Sigmoid colon (tissue), 7 donors: ENCODE data around the gene FUOM. TPM values are rescaled to one million over a fixed set of nuclear protein-coding genes. Genes with fewer than 3 reads are reported as not detected.

ENCODE experiments used
- DNase-seq: peaks from one replicate; pipeline ENCODE4 v3.0.0-alpha.2; 2019
- H3K27ac ChIP-seq, 4 donors: fragments of 200-600 bp; sonication (generic); one replicate each; pipeline ENCODE4 v1.5.1; 2016 to 2019; ENCODE audit warnings: mild to moderate bottlenecking in 1 of 4
- H3K27me3 ChIP-seq, 3 donors: fragments of 200-600 bp; sonication (generic); one replicate each; pipeline ENCODE4 v1.5.1; 2019; ENCODE audit warnings: mild to moderate bottlenecking in 1 of 3
- H3K36me3 ChIP-seq, 4 donors: fragments of 200-600 bp; sonication (generic); one replicate each; pipeline ENCODE4 v1.5.1; 2016 to 2019
- H3K4me1 ChIP-seq, 4 donors: fragments of 200-600 bp; sonication (generic); one replicate each; pipeline ENCODE4 v1.5.1; 2017 to 2019
- H3K4me3 ChIP-seq, 4 donors: fragments of 200-600 bp; sonication (generic); one replicate each; pipeline ENCODE4 v1.5.1; 2017 to 2019; ENCODE audit warnings: mild to moderate bottlenecking in 2 of 4, moderate library complexity in 1 of 4
- H3K9me3 ChIP-seq, 4 donors: fragments of 200-600 bp in 3 of 4; sonication (generic) in 3 of 4; one replicate each; pipeline versions ENCODE4 v1.5.1 to v1.6.1; 2013 to 2019
- EP300 ChIP-seq, 4 donors: sonication (generic); formaldehyde crosslinking; IDR thresholded peaks; one replicate each; pipeline ENCODE4 v1.6.1; 2017; ENCODE audit warnings: antibody characterized with exemption in 4 of 4
- POLR2A ChIP-seq, 2 donors: fragments of 450-650 bp; IDR thresholded peaks; one replicate each; pipeline ENCODE4 v1.6.1; 2016; ENCODE audit warnings: antibody characterized with exemption in 2 of 2, mild to moderate bottlenecking in 2 of 2, moderate library complexity in 2 of 2
- POLR2AphosphoS5 ChIP-seq, 4 donors: sonication (generic); formaldehyde crosslinking; IDR thresholded peaks; one replicate each; pipeline ENCODE4 v1.6.1; 2017; ENCODE audit warnings: antibody characterized with exemption in 4 of 4
- WGBS, 2 donors: extraction: QIAGEN DNeasy Blood & Tissue Kit; methylation state at CpG; one replicate each; pipeline ENCODE4 v1.1.7; 2013; 5-methylcytosine and 5-hydroxymethylcytosine counted together
- intact Hi-C: fragments of 100-400 bp; cut with DNase I; formaldehyde crosslinking; loops from one replicate; pipeline ENCODE4 v1.15.1; 2023
- polyA plus RNA-seq, 3 donors: library from polyadenylated mRNA; stranded (reverse); fragments of 200-250 nt; gene quantifications; one replicate each; pipeline ENCODE4 v1.2.3, GENCODE V29; 2013
- total RNA-seq, 4 donors: library from RNA; depleted of rRNA; stranded (reverse); fragments of >200 nt; gene quantifications; one replicate each; pipeline ENCODE4 v1.1.0, GENCODE V29; 2016
- TF ChIP-seq, protein P1 (sequence below), 4 experiments: fragments of 450-650 bp in 3 of 4; fragments of 200-600 bp in 1 of 4; IDR thresholded peaks; one replicate each; pipeline ENCODE4 v1.5.1; 2016 to 2019; ENCODE audit warnings: antibody characterized with exemption in 4 of 4, mild to moderate bottlenecking in 3 of 4, moderate library complexity in 2 of 4
- donor health status: healthy with polysubstance abuse.
- donor health status: Bipolar disorder and iron deficiency.
- donor health status: healthy.

FUOM gene
- total and polyA plus RNA-seq, 7 donors, result 8.0 to 98.0 (median 25.7) TPM

GRCh38 chr10:133334503-133335245, 23.1 kb downstream of the FUOM start:
- H3K27ac ChIP-seq, result no peak overlapping the region
- peaks cover 27 to 87% (median 70%) of the 10 kb centered on the region in 3 donors for H3K27me3 ChIP-seq
- H3K9me3 ChIP-seq, result no peaks in the 10 kb centered on the region
- peaks cover 0 to 29% (median 28%) of the 10 kb centered on the region in 4 donors for H3K4me1 ChIP-seq
- intact Hi-C loops, result no loop called here
- peak overlapping the region; percentile 10 to 45 (median 35) for H3K4me3 ChIP-seq
- TF ChIP-seq POLR2A (IDR thresholded peaks at IDR 0.05) (no peak), POLR2AphosphoS5 (IDR thresholded peaks at IDR 0.05) (no peak), EP300 (IDR thresholded peaks at IDR 0.05) (no peak)
- TF ChIP-seq, protein P1, sequence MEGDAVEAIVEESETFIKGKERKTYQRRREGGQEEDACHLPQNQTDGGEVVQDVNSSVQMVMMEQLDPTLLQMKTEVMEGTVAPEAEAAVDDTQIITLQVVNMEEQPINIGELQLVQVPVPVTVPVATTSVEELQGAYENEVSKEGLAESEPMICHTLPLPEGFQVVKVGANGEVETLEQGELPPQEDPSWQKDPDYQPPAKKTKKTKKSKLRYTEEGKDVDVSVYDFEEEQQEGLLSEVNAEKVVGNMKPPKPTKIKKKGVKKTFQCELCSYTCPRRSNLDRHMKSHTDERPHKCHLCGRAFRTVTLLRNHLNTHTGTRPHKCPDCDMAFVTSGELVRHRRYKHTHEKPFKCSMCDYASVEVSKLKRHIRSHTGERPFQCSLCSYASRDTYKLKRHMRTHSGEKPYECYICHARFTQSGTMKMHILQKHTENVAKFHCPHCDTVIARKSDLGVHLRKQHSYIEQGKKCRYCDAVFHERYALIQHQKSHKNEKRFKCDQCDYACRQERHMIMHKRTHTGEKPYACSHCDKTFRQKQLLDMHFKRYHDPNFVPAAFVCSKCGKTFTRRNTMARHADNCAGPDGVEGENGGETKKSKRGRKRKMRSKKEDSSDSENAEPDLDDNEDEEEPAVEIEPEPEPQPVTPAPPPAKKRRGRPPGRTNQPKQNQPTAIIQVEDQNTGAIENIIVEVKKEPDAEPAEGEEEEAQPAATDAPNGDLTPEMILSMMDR (IDR thresholded peaks at IDR 0.05), result no peak
- DNase-seq, result no peak
- 18 to 19% methylated on average over 51 of the region's 51 CpGs for WGBS, 2 donors
- no peaks in the 10 kb centered on the region for H3K36me3 ChIP-seq

DNA sequence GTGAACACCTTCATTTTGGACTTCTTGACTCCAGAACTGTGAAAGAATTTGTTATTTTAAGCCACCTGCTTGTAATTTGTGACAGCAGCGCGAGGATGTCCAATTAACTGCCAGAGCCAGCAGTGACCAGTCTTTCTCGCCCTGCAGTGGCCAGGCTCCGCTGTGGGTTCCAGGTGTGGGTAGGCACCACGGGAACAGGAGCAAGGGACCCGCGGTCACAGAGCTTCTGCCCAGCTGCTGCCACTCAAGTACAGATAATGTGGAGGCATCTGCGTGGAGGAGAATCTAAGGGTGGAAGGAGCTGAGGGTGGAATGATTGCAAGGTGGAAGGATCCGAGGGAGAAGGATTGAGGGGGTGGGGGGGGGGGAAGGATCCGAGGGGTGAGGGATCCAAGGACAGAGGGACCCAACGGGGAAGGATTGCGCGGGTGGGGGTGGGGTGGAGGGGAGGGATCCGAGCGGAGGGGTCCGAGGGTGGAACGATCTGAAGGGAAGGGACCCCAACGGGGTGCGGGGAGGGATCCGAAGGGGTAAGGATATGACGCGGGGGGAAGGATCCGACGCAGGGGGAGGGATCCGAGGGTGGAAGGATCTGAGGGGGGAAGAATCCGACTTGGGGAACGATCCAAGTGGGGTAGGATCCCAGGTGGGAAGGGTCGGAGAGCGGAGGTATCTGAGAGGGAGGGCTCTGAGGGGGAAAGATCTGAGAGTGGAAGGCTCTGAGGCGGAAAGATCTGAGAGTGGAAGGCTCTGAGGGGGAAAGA, 24.7 kb downstream of the FUOM start:
- Histone ChIP-seq H3K9me3 (no peaks in the 10 kb centered on the region), H3K27me3 (peaks cover 38 to 87% (median 71%) of the 10 kb centered on the region in 3 donors), H3K4me1 (peaks cover 0 to 34% (median 32%) of the 10 kb centered on the region in 4 donors), H3K27ac (no peak overlapping the region), H3K4me3 (no peak overlapping the region), H3K36me3 (no peaks in the 10 kb centered on the region)
- WGBS, 2 donors, result 81 to 82% methylated on average over 30 of the region's 30 CpGs
- no peak for TF ChIP-seq EP300 (IDR thresholded peaks at IDR 0.05)
- TF ChIP-seq POLR2A (IDR thresholded peaks at IDR 0.05), result no peak
- TF ChIP-seq POLR2AphosphoS5 (IDR thresholded peaks at IDR 0.05), result no peak
- TF ChIP-seq, protein P1 (IDR thresholded peaks at IDR 0.05), result no peak
- DNase-seq, result peak; percentile 30
- intact Hi-C loops, result no loop called here

DNA sequence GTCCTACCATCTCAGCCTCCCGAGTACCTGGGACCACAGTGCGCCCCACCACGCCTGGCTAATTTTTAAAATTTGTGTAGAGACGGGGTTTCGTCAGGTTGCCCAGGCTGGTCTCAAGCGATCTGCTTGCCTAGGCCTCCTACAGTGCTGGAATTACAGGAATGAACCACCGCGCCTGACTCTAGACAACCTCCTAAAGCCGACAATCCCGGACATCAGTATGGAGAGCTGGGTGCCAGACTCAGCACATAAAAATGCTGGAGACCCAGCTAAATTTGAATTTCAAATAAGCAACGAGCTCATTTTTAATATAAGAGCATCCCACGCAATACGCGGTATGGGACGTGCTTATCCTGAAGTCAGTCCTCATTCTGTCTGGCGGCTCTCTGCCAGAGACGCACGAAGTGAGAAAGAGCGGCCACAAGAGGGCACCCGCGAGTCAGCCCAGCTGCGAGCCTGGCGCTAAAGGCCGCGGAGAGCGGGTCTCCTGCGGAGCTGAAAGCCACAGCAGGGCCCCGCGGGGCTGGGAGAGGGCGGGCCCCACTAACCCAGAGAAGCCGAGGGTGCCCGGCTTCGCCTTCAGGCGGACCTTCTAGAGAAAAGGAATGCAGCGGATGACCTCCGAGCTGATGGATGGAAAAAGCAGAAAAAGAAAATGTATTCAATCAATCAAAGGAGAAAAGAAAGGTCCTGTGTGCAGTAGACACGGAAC, 28.2 kb downstream of the FUOM start:
- H3K36me3 ChIP-seq, result no peaks in the 10 kb centered on the region
- peak; percentile 88 for DNase-seq
- peak overlapping the region in 3 of 4 donors; percentile 21 to 31 (median 25) for H3K4me3 ChIP-seq
- no peaks in the 10 kb centered on the region for H3K9me3 ChIP-seq
- peaks cover 43 to 87% (median 71%) of the 10 kb centered on the region in 3 donors for H3K27me3 ChIP-seq
- intact Hi-C loops, result loop anchor here (1.0 to 5.0 kb wide), 2 partner anchors 63 to 191 kb away; partner anchors contain the start of gene MTG1
- H3K27ac ChIP-seq, result no peak overlapping the region
- peak in 1 of 4 donors; percentile 25 for TF ChIP-seq POLR2AphosphoS5 (IDR thresholded peaks at IDR 0.05)
- TF ChIP-seq, protein P1 (IDR thresholded peaks at IDR 0.05), result peak; percentile 64 to 96 (median 76)
- TF ChIP-seq POLR2A (IDR thresholded peaks at IDR 0.05), result no peak
- 8 to 10% methylated on average over 37 of the region's 37 CpGs for WGBS, 2 donors
- H3K4me1 ChIP-seq, result peaks cover 0 to 28% (median 25%) of the 10 kb centered on the region in 4 donors

DNA sequence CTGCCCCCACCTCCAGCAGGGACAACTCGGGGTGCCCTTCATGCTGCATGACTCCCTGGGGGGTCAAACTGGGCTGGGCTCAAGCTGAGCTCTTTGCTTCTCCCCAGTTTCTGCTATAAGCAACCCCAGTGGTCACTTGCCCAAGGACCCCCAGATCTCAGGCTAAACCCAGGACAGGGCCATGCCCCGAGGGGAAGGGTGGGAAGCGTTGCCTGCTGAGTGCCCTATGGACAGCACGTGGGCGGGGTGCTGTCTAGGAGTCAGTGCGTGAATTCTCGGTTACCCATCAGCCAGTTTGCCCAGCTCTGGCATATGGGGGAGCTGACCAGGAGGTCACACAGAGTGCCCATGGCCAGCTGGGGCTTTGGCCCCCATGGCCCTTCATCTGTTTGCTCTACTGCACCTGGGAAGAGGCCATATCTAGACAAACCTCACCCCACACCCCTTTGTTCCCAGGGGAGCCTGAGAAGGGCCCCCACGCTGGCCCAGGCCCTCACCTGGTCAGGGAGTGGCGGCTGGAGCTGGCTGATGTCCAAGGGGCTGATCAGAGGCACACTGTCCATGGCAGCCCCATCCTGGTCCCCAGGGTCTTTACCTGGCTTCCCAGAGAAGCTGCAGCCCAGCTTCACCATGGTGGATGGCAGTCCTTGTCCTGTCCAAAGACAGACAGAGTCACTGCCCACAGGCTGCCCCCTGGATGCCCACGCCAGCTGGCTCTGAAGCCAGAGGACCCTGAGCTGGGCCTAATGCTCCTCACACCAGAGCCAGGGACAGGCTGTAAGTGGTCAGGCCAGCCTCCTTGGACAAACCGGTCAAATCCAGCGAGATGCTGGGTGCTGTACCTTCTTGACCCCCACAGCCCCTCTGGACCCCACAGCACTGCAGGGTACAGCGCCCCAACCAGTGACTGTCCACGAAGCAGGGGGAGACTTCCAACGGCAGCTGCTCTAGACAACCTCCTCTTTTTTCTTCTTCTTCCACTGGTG, 29.2 kb downstream of the FUOM start:
- H3K27me3 ChIP-seq, result peaks cover 41 to 91% (median 70%) of the 10 kb centered on the region in 3 donors

More for the DNA sequence above, 29.2 kb downstream of the FUOM start:
- intact Hi-C loops, result loop anchor here (1.0 to 5.0 kb wide), 2 partner anchors 64 to 192 kb away; partner anchors contain the start of gene MTG1
- no peak for DNase-seq
- Histone ChIP-seq H3K4me1 (peaks cover 0 to 31% (median 25%) of the 10 kb centered on the region in 4 donors), H3K4me3 (no peak overlapping the region), H3K9me3 (no peaks in the 10 kb centered on the region), H3K27ac (no peak overlapping the region), H3K36me3 (no peaks in the 10 kb centered on the region)
- WGBS, 2 donors, result 52 to 79% methylated on average over 15 of the region's 15 CpGs
- TF ChIP-seq EP300 (IDR thresholded peaks at IDR 0.05), result no peak
- TF ChIP-seq POLR2AphosphoS5 (IDR thresholded peaks at IDR 0.05), result no peak
- TF ChIP-seq, protein P1 (IDR thresholded peaks at IDR 0.05), result no peak
- TF ChIP-seq POLR2A (IDR thresholded peaks at IDR 0.05), result no peak
